MM.1S (cell line): ENCODE data around the gene CCL24.
"Not testable (repeated sequence)": the region's sequence is repeated elsewhere in the genome, so short reads cannot be mapped to it uniquely, and the experiment has no call there.

Source experiments
- DNase-seq: peaks from one replicate; pipeline ENCODE4 v3.0.0-alpha.2; 2015
- H2AFZ ChIP-seq: fragments of 300-600 bp; sonication (generic); 2 replicates; pipeline ENCODE4 v1.6.0; 2016; ENCODE audit warnings: antibody characterized with exemption, low read length
- H3F3A ChIP-seq: fragments of 300-600 bp; sonication (generic); 2 replicates; pipeline ENCODE4 v1.6.1; 2016; ENCODE audit warnings: mild to moderate bottlenecking, antibody characterized with exemption, low read length, moderate library complexity, mixed read lengths; ENCODE audit not compliant: insufficient read depth
- H3K27ac ChIP-seq: fragments of 300-600 bp; sonication (generic); 2 replicates; pipeline ENCODE4 v1.5.1; 2016; ENCODE audit warnings: mild to moderate bottlenecking, low read length
- H3K27me3 ChIP-seq: fragments of 300-600 bp; sonication (generic); replicated peaks from 2 replicates; pipeline ENCODE4 v1.6.0; 2016; ENCODE audit warnings: low read length; ENCODE audit not compliant: insufficient read depth
- H3K36me3 ChIP-seq: fragments of 300-600 bp; sonication (generic); replicated peaks from 2 replicates; pipeline ENCODE4 v1.6.1; 2016; ENCODE audit warnings: mild to moderate bottlenecking, low read length, mixed read lengths; ENCODE audit not compliant: insufficient read depth
- H3K4me1 ChIP-seq: fragments of 300-600 bp; sonication (generic); 2 replicates; pipeline ENCODE4 v1.6.1; 2016; ENCODE audit warnings: low read length, mixed read lengths
- H3K4me2 ChIP-seq: fragments of 300-600 bp; sonication (generic); 2 replicates; pipeline ENCODE4 v1.6.0; 2016; ENCODE audit warnings: low read depth, low read length
- H3K4me3 ChIP-seq: fragments of 300-600 bp; sonication (generic); 2 replicates; pipeline ENCODE4 v1.5.1; 2016; ENCODE audit warnings: low read length, mixed read lengths
- H3K79me2 ChIP-seq: fragments of 300-600 bp; sonication (generic); 2 replicates; pipeline ENCODE4 v1.6.1; 2016; ENCODE audit warnings: mixed run types, low read length, mixed read lengths
- H3K9ac ChIP-seq: fragments of 300-600 bp; sonication (generic); 2 replicates; pipeline ENCODE4 v1.6.1; 2016; ENCODE audit warnings: low read length, mixed read lengths
- H3K9me2 ChIP-seq: fragments of 300-600 bp; sonication (generic); replicated peaks from 2 replicates; pipeline ENCODE4 v1.6.1; 2016; ENCODE audit warnings: mild to moderate bottlenecking, low read length, mixed read lengths; ENCODE audit not compliant: insufficient read depth
- H3K9me3 ChIP-seq: fragments of 300-600 bp; sonication (generic); replicated peaks from 2 replicates; pipeline ENCODE4 v1.6.1; 2016; ENCODE audit warnings: mild to moderate bottlenecking, low read length, mixed read lengths; ENCODE audit not compliant: insufficient read depth
- H4K20me1 ChIP-seq: fragments of 300-600 bp; sonication (generic); 2 replicates; pipeline ENCODE4 v1.6.1; 2016; ENCODE audit warnings: mild to moderate bottlenecking, low read length, moderate library complexity, mixed read lengths; ENCODE audit not compliant: insufficient read depth
- CTCF ChIP-seq: fragments of 300-600 bp; sonication (generic); IDR thresholded peaks from 2 replicates; pipeline ENCODE4 v1.5.1; 2016; ENCODE audit warnings: antibody characterized with exemption, low read length, mixed read lengths
- EZH2 ChIP-seq: fragments of 300-600 bp; sonication (generic); optimal IDR thresholded peaks from 2 replicates; pipeline ENCODE3; 2017; ENCODE audit warnings: low read depth, mild to moderate bottlenecking, antibody characterized with exemption, low read length, mixed read lengths
- EZH2phosphoT487 ChIP-seq: fragments of 300-600 bp; sonication (generic); IDR thresholded peaks from 2 replicates; pipeline ENCODE4 v1.6.1; 2018; ENCODE audit warnings: antibody characterized with exemption, low read length

CCL24 gene

GRCh38 chr7:75780647-75781273, 32.8 kb downstream of the CCL24 start:
- not testable (repeated sequence) for H2AFZ ChIP-seq, DNase-seq, H3K4me3 ChIP-seq, H4K20me1 ChIP-seq, H3F3A ChIP-seq, H3K36me3 ChIP-seq, H3K4me2 ChIP-seq, H3K4me1 ChIP-seq, H3K27ac ChIP-seq, H3K9me3 ChIP-seq, H3K9me2 ChIP-seq, H3K9ac ChIP-seq, H3K79me2 ChIP-seq, H3K27me3 ChIP-seq

- H3K4me3 ChIP-seq = not testable (repeated sequence)
Measured at GRCh38 chr7:75779516-75779915, 34.1 kb downstream of the CCL24 start.

GRCh38 chr7:75779035-75779434, 34.6 kb downstream of the CCL24 start:
- not testable (repeated sequence) for H3K4me1 ChIP-seq, H3K4me2 ChIP-seq, H3K4me3 ChIP-seq, H3K27me3 ChIP-seq, H3K27ac ChIP-seq, H2AFZ ChIP-seq, H3K9ac ChIP-seq, H4K20me1 ChIP-seq, H3K79me2 ChIP-seq, H3F3A ChIP-seq, H3K9me2 ChIP-seq, H3K9me3 ChIP-seq, H3K36me3 ChIP-seq, DNase-seq

More at GRCh38 chr7:75779516-75779915, 34.1 kb downstream of the CCL24 start:
- H3K9me2 ChIP-seq, H3K9ac ChIP-seq, DNase-seq, H2AFZ ChIP-seq, H3K79me2 ChIP-seq, H3K27ac ChIP-seq, H3K36me3 ChIP-seq, H3F3A ChIP-seq, H3K9me3 ChIP-seq, H3K4me1 ChIP-seq, H3K27me3 ChIP-seq, H3K4me2 ChIP-seq, H4K20me1 ChIP-seq: not testable (repeated sequence)

- no peak overlapping the region for H3K9ac ChIP-seq
- H3F3A ChIP-seq = no peaks in the 10 kb centered on the region
- H3K79me2 ChIP-seq = no peaks in the 10 kb centered on the region
- H3K9me2 ChIP-seq = no peaks in the 10 kb centered on the region
- TF ChIP-seq EZH2phosphoT487 = no peak
- TF ChIP-seq CTCF = no peak
- TF ChIP-seq EZH2 = no peak
- H3K4me1 ChIP-seq = no peaks in the 10 kb centered on the region
- DNase-seq = peak; percentile 12
- H3K36me3 ChIP-seq = no peaks in the 10 kb centered on the region
- no peaks in the 10 kb centered on the region for H3K9me3 ChIP-seq
- no peak overlapping the region for H3K4me3 ChIP-seq
- H4K20me1 ChIP-seq = no peaks in the 10 kb centered on the region
- H3K27me3 ChIP-seq = no peaks in the 10 kb centered on the region
- no peak overlapping the region for H3K4me2 ChIP-seq
- H3K27ac ChIP-seq = no peak overlapping the region
- no peak overlapping the region for H2AFZ ChIP-seq
Measured at GRCh38 chr7:75776295-75776971, 37.2 kb downstream of the CCL24 start.

GRCh38 chr7:75773958-75774357, 39.6 kb downstream of the CCL24 start:
- H3K9me3 ChIP-seq, H4K20me1 ChIP-seq, H3K9ac ChIP-seq, H3K79me2 ChIP-seq, H3K27ac ChIP-seq, H3K4me3 ChIP-seq, DNase-seq, H3K4me2 ChIP-seq, H3K9me2 ChIP-seq, H2AFZ ChIP-seq, H3K27me3 ChIP-seq, H3F3A ChIP-seq, H3K36me3 ChIP-seq, H3K4me1 ChIP-seq: not testable (repeated sequence)
